H1 (cell line): ENCODE data around the gene TNS3. TPM values are rescaled to one million over a fixed set of nuclear protein-coding genes. Genes with fewer than 3 reads are reported as not detected.

Experiments used
- CEBPB ChIP-seq: IDR thresholded peaks from 2 replicates; pipeline ENCODE4 v1.6.1; 2012; ENCODE audit warnings: low read depth, low read length
- EGR1 ChIP-seq: IDR thresholded peaks from 2 replicates; pipeline ENCODE4 v1.6.1; 2011; ENCODE audit warnings: low read depth, low read length, borderline replicate concordance
- RFX5 ChIP-seq: IDR thresholded peaks from 2 replicates; pipeline ENCODE4 v1.6.1; 2011; ENCODE audit warnings: low read depth, low read length, improper control_type of control experiment, borderline replicate concordance
- SIRT6 ChIP-seq: IDR thresholded peaks from one replicate; pipeline ENCODE4 v1.7.1; 2012; ENCODE audit warnings: low read length, inconsistent platforms
- SP2 ChIP-seq: IDR thresholded peaks from 2 replicates; pipeline ENCODE4 v1.6.1; 2012; ENCODE audit warnings: mild to moderate bottlenecking, low read length, inconsistent platforms
- polyA plus RNA-seq, 7 experiments: library from polyadenylated mRNA; depleted of rRNA in 3 of 7; stranded (reverse) in 5 of 7; unstranded in 2 of 7; fragments of >200 nt in 5 of 7; fragments of 200-250 nt in 2 of 7; gene quantifications; 1 replicate in 5 of 7; 2 replicates in 1 of 7; 4 replicates in 1 of 7; pipeline versions ENCODE4 v1.2.1 to v1.2.3, GENCODE V29; 2011 to 2013; ENCODE audit warnings: missing spikeins in 2 of 7, mixed read lengths in 2 of 7
- total RNA-seq: library from RNA; stranded (reverse); fragmentation: NEBNext Ultra II Directional; extraction: Animal tissue kit (Norgen Biotek cat#: 25700); gene quantifications from 2 replicates; pipeline ENCODE4 v1.2.1, GENCODE V29; 2021
- TF ChIP-seq, protein P1 (sequence below): IDR thresholded peaks from 2 replicates; pipeline ENCODE4 v1.6.1; 2012; ENCODE audit warnings: low read length, inconsistent platforms

Gene TNS3
- total and polyA plus RNA-seq, 2 of the 8 experiments (the other 6 are each of a cell fraction or from before 2014, with no cell fraction given) = 11.9 to 24.2 TPM

DNA sequence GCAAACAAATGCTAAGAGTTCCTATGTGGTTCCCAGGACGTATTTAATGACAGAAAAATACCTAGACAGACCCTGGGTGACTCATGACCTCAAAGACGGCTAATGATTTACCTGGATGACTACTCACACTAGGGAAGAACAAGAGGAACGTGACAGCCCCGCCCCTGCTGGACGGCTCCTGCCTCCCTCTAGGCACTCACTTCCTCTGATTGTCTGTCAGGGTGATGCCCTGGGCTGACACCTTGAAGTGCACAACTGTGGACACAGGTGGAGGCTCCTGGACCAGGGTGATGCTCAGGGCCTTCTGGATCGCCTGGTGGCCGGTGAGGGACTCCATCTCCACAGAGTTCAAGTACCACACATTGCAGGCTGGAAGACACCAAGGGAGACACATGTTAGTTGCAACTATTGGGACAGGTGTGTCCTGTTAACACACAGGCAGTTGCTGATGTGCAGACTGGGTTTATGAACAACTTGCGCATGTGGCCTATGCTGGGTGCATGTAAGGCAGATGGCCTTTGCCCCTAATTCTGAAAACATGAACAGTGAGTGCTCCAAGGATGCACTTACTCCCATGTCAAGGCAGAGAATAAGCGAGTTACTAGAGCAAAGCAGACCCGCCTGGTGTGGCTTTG, 298.3 kb downstream of the TNS3 start (continued):
- TF ChIP-seq, protein P1, sequence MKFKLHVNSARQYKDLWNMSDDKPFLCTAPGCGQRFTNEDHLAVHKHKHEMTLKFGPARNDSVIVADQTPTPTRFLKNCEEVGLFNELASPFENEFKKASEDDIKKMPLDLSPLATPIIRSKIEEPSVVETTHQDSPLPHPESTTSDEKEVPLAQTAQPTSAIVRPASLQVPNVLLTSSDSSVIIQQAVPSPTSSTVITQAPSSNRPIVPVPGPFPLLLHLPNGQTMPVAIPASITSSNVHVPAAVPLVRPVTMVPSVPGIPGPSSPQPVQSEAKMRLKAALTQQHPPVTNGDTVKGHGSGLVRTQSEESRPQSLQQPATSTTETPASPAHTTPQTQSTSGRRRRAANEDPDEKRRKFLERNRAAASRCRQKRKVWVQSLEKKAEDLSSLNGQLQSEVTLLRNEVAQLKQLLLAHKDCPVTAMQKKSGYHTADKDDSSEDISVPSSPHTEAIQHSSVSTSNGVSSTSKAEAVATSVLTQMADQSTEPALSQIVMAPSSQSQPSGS = no peak
- TF ChIP-seq EGR1 (no peak), RFX5 (no peak), SIRT6 (no peak), CEBPB (no peak), SP2 (no peak)
